Ovary (tissue), 9 donors: ENCODE results near the gene SCEL. TPM values are rescaled to one million over a fixed set of nuclear protein-coding genes. Genes with fewer than 3 reads are reported as not detected.

ENCODE experiments used
- DNase-seq, 5 donors: peaks; one replicate each; pipeline ENCODE4 v3.0.0-alpha.2; 2019 to 2020
- H3K27ac ChIP-seq, 2 donors: fragments of 200-600 bp; one replicate each; pipeline versions ENCODE4 v1.5.1 to v1.8.0; 2019 to 2022
- H3K27me3 ChIP-seq: fragments of 200-600 bp; one replicate; pipeline ENCODE4 v1.8.0; 2022
- H3K36me3 ChIP-seq: fragments of 200-600 bp; sonication (generic); one replicate; pipeline ENCODE4 v1.5.1; 2019
- H3K4me1 ChIP-seq: one replicate; pipeline ENCODE4 v1.8.1; 2013; ENCODE audit warnings: mild to moderate bottlenecking, moderate library complexity; ENCODE audit not compliant: insufficient read depth
- H3K4me3 ChIP-seq: fragments of 200-600 bp; sonication (generic); one replicate; pipeline ENCODE4 v1.5.1; 2017
- H3K9me3 ChIP-seq, 2 donors: fragments of 200-600 bp in 1 of 2; sonication (generic) in 1 of 2; one replicate each; pipeline versions ENCODE4 v1.5.1 to v1.8.1; 2013 to 2019; ENCODE audit warnings: mild to moderate bottlenecking in 1 of 2, moderate library complexity in 1 of 2
- CTCF ChIP-seq, 3 donors: fragments of 450-650 bp in 2 of 3; fragments of 200-600 bp in 1 of 3; IDR thresholded peaks; one replicate each; pipeline versions ENCODE4 v1.5.1 to v1.8.0; 2016 to 2022; ENCODE audit warnings: antibody characterized with exemption in 3 of 3, mild to moderate bottlenecking in 1 of 3
- EP300 ChIP-seq: sonication (generic); formaldehyde crosslinking; IDR thresholded peaks from one replicate; pipeline ENCODE4 v1.6.1; 2017; ENCODE audit warnings: antibody characterized with exemption
- POLR2A ChIP-seq: fragments of 450-650 bp; IDR thresholded peaks from one replicate; pipeline ENCODE4 v1.6.1; 2017; ENCODE audit warnings: antibody characterized with exemption, mild to moderate bottlenecking, moderate library complexity
- WGBS, 3 donors: extraction: QIAGEN DNeasy Blood & Tissue Kit in 1 of 3; methylation state at CpG; one replicate each; pipeline versions ENCODE4 v1.1.5 to v1.1.7; 2013 to 2017; 5-methylcytosine and 5-hydroxymethylcytosine counted together
- intact Hi-C, 4 donors: fragments of 100-400 bp; cut with DNase I; formaldehyde crosslinking; loops; one replicate each; pipeline versions ENCODE4 v1.11.0 to v1.15.1; 2022 to 2023
- polyA plus RNA-seq, 2 donors: library from polyadenylated mRNA; stranded (reverse); fragments of 200-250 nt in 1 of 2; fragments of 350-450 nt in 1 of 2; fragmentation: Illumina TruSeq in 1 of 2; extraction: RNeasy Lipid Tissue Mini Kit (QIAGEN cat#74804) in 1 of 2; gene quantifications; one replicate each; pipeline ENCODE4 v1.2.3, GENCODE V29; 2013 to 2014
- small RNA-seq: library from RNA; depleted of rRNA; stranded (forward); fragments of <200 nt; gene quantifications from one replicate; pipeline ENCODE3, GENCODE V24; 2016
- total RNA-seq, 7 donors: library from RNA; depleted of rRNA in 2 of 7; stranded (reverse); fragments of >200 nt in 2 of 7; fragmentation: NEBNext Ultra II Directional in 3 of 7; extraction: Animal tissue kit (Norgen Biotek cat#: 25700) in 3 of 7; gene quantifications; one replicate each; pipeline versions ENCODE4 v1.1.0 to v1.2.4, GENCODE V29; 2016 to 2023
- donor health status: DM: no; HTN: no; CAD: no; lungs with moderate emphysema.
- donor health status: DM: no; HTN: no; CAD: no.
- donor health status: Bipolar disorder and iron deficiency.
- donor health status: DM: yes; HTN: yes; CAD: no.
- donor health status: DM: no; HTN: no; CAD: no.
- donor health status: DM: yes; HTN: yes; CAD: no.

SCEL gene
- total and polyA plus RNA-seq, 9 donors, result 0.04 TPM; not detected in 8

- no peaks in the 10 kb centered on the region for H3K27me3 ChIP-seq
- no peaks in the 10 kb centered on the region for H3K9me3 ChIP-seq
- peaks cover 2% of the 10 kb centered on the region for H3K4me1 ChIP-seq
- no peak for DNase-seq
- 56 to 61% (median 57%) methylated on average over 2 of the region's 2 CpGs for WGBS, 3 donors
- no peaks in the 10 kb centered on the region for H3K36me3 ChIP-seq
- no peak overlapping the region for H3K4me3 ChIP-seq
- no peak overlapping the region for H3K27ac ChIP-seq
- TF ChIP-seq EP300 (no peak), POLR2A (no peak), CTCF (IDR thresholded peaks at IDR 0.05) (no peak)
- intact Hi-C loops, result no loop called here
Observed at GRCh38 chr13:77692746-77693448, 157.4 kb downstream of the SCEL start.

GRCh38 chr13:77693449-77693940 lies 158.0 kb downstream of the SCEL start:
- intact Hi-C loops, result no loop called here
- Histone ChIP-seq H3K9me3 (no peaks in the 10 kb centered on the region), H3K4me3 (no peak overlapping the region), H3K27me3 (no peaks in the 10 kb centered on the region), H3K27ac (no peak overlapping the region), H3K36me3 (no peaks in the 10 kb centered on the region), H3K4me1 (peaks cover 5% of the 10 kb centered on the region)
- DNase-seq, result no peak
- 54 to 68% (median 60%) methylated on average over 2 of the region's 2 CpGs for WGBS, 3 donors
- TF ChIP-seq CTCF (IDR thresholded peaks at IDR 0.05) (no peak), POLR2A (no peak), EP300 (no peak)

Small RNA genes within 50 kb of the gene (small RNA-seq; reads per million reads assigned to genes)
- gene RNY3P7 (not detected), gene SPTLC1P5 (not detected)

Other genes starting within 250 kb of the SCEL start
- 100 to 1,000 TPM in 5 of 7 donors, 10 to 100 TPM in 2; 83.0 to 145 (median 102) TPM for gene MYCBP2, start 208.6 kb upstream of the SCEL start, total RNA-seq
- gene MYCBP2, start 208.6 kb upstream of the SCEL start, polyA plus RNA-seq, result 10 to 100 TPM; 45.6 to 61.3 TPM
- gene SLAIN1, start 162.0 kb downstream of the SCEL start, total RNA-seq, result 10 to 100 TPM in 3 of 7 donors, 1 to 10 TPM in 4; 6.4 to 24.2 (median 10.0) TPM
- gene SLAIN1, start 162.0 kb downstream of the SCEL start, polyA plus RNA-seq, result 1 to 10 TPM; 4.6 to 9.8 TPM